GM23338 (cell line): Measurements from ENCODE around the gene MAST2. TPM values are rescaled to one million over a fixed set of nuclear protein-coding genes. Genes with fewer than 3 reads are reported as not detected.
"Not testable (repeated sequence)": the region's sequence is repeated elsewhere in the genome, so short reads cannot be mapped to it uniquely, and the experiment has no call there.

Experiments used
- ATAC-seq: fragments of 200-7000 bp; cut with Tn5 transposase; 3 replicates; pipeline ENCODE4 v1.9.1; 2020
- DNase-seq: peaks from one replicate; pipeline ENCODE4 v3.0.0-alpha.2; 2015; ENCODE audit warnings: low spot score
- H2AFZ ChIP-seq: fragments of 200-600 bp; sonication (generic); 2 replicates; pipeline ENCODE4 v1.8.0; 2016; ENCODE audit warnings: antibody characterized with exemption, mild to moderate bottlenecking, moderate library complexity
- H3F3A ChIP-seq: fragments of 200-600 bp; sonication (generic); replicated peaks from 2 replicates; pipeline ENCODE4 v1.8.0; 2017; ENCODE audit warnings: antibody characterized with exemption, mixed run types, low read depth
- H3K27ac ChIP-seq: fragments of 200-600 bp; sonication (generic); 2 replicates; pipeline ENCODE4 v1.6.1; 2016; ENCODE audit warnings: low read depth
- H3K27me3 ChIP-seq: fragments of 200-600 bp; sonication (generic); 2 replicates; pipeline ENCODE4 v1.8.0; 2016; ENCODE audit warnings: mild to moderate bottlenecking, mixed run types, moderate library complexity; ENCODE audit not compliant: insufficient read depth
- H3K36me3 ChIP-seq: fragments of 200-600 bp; sonication (generic); 2 replicates; pipeline ENCODE4 v1.8.0; 2016; ENCODE audit warnings: mild to moderate bottlenecking; ENCODE audit not compliant: insufficient read depth
- H3K4me1 ChIP-seq: fragments of 200-600 bp; sonication (generic); 2 replicates; pipeline ENCODE4 v1.8.0; 2016; ENCODE audit warnings: mild to moderate bottlenecking, moderate library complexity; ENCODE audit not compliant: insufficient read depth
- H3K4me2 ChIP-seq: fragments of 200-600 bp; sonication (generic); 2 replicates; pipeline ENCODE4 v1.7.1; 2017; ENCODE audit warnings: mixed run types
- H3K4me3 ChIP-seq: fragments of 200-600 bp; sonication (generic); 2 replicates; pipeline ENCODE4 v1.6.1; 2016; ENCODE audit warnings: mixed run types
- H3K79me2 ChIP-seq: fragments of 200-600 bp; sonication (generic); replicated peaks from 2 replicates; pipeline ENCODE4 v1.8.0; 2017; ENCODE audit warnings: mild to moderate bottlenecking; ENCODE audit not compliant: insufficient read depth
- H3K9me2 ChIP-seq: fragments of 200-600 bp; sonication (generic); 2 replicates; pipeline ENCODE4 v1.8.0; 2017; ENCODE audit not compliant: insufficient read depth
- H4K20me1 ChIP-seq: fragments of 200-600 bp; sonication (generic); replicated peaks from 2 replicates; pipeline ENCODE4 v1.8.0; 2017; ENCODE audit warnings: mild to moderate bottlenecking; ENCODE audit not compliant: insufficient read depth
- H3K27ac Mint-ChIP-seq: 2 replicates; pipeline ENCODE4 v1.8.0; 2020; ENCODE audit warnings: inconsistent platforms, mild to moderate bottlenecking, moderate library complexity, mixed read lengths
- H3K27me3 Mint-ChIP-seq: 3 replicates; pipeline ENCODE4 v1.8.0; 2022; ENCODE audit warnings: low read depth, mild to moderate bottlenecking, moderate library complexity, mixed read lengths, inconsistent platforms; ENCODE audit not compliant: insufficient read depth, poor library complexity
- H3K36me3 Mint-ChIP-seq: 3 replicates; pipeline ENCODE4 v1.8.0; 2021; ENCODE audit warnings: low read depth, mild to moderate bottlenecking, inconsistent platforms, moderate library complexity, mixed read lengths
- H3K4me1 Mint-ChIP-seq: 3 replicates; pipeline ENCODE4 v1.8.0; 2020; ENCODE audit warnings: mild to moderate bottlenecking, inconsistent platforms, mixed read lengths
- H3K4me3 Mint-ChIP-seq: 3 replicates; pipeline ENCODE4 v1.8.0; 2021; ENCODE audit warnings: moderate library complexity, mild to moderate bottlenecking, inconsistent platforms, mixed read lengths
- H3K9me3 Mint-ChIP-seq: 3 replicates; pipeline ENCODE4 v1.8.0; 2020; ENCODE audit warnings: moderate library complexity, mild to moderate bottlenecking, inconsistent platforms, mixed read lengths
- CTCF ChIP-seq, 2 experiments: fragments of 200-600 bp in 1 of 2; sonication (generic) in 1 of 2; conservative IDR thresholded peaks; 2 replicates each; pipeline versions ENCODE4 v1.5.1 to v1.6.1; 2016 to 2017; ENCODE audit warnings: antibody characterized with exemption in 2 of 2, low read depth in 2 of 2, mild to moderate bottlenecking in 2 of 2, moderate library complexity in 1 of 2
- ETS1 ChIP-seq: IDR thresholded peaks from 2 replicates; pipeline ENCODE4 v1.6.1; 2016; ENCODE audit warnings: antibody characterized with exemption
- NANOG ChIP-seq: IDR thresholded peaks from 2 replicates; pipeline ENCODE4 v1.6.1; 2016; ENCODE audit warnings: antibody characterized with exemption, borderline replicate concordance
- STAT1 ChIP-seq: IDR thresholded peaks from one replicate; pipeline ENCODE4 v1.6.1; 2016; ENCODE audit warnings: antibody characterized with exemption; ENCODE audit not compliant: unreplicated experiment
- ZNF114 ChIP-seq: fragments of 250-450 bp; sonication (Bioruptor Pico); IDR thresholded peaks from 2 replicates; pipeline ENCODE4 v1.5.0; 2020; ENCODE audit warnings: mild to moderate bottlenecking, moderate library complexity
- polyA plus RNA-seq: library from polyadenylated mRNA; unstranded; fragments of >200 nt; fragmentation: Nextera tagmentation; extraction: Ambion mirVana; gene quantifications from 2 replicates; pipeline ENCODE4 v1.2.1, GENCODE V29; 2016
- total RNA-seq: library from RNA; depleted of rRNA; stranded (reverse); fragments of >200 nt; shearing (Covaris generic); gene quantifications from 2 replicates; pipeline ENCODE4 v1.2.3, GENCODE V29; 2014
- TF ChIP-seq, protein P1 (sequence below): IDR thresholded peaks from one replicate; pipeline ENCODE4 v1.6.1; 2018; ENCODE audit warnings: antibody characterized with exemption; ENCODE audit not compliant: unreplicated experiment

MAST2 gene
- total and polyA plus RNA-seq, 2 experiments from 2014 or later, result 11.5 to 57.7 TPM

- H4K20me1 ChIP-seq, H3K9me3 Mint-ChIP-seq, H3K4me2 ChIP-seq, H3K9me2 ChIP-seq, H2AFZ ChIP-seq, ATAC-seq, H3K27me3 Mint-ChIP-seq, DNase-seq, H3K27ac Mint-ChIP-seq, H3K4me1 Mint-ChIP-seq, H3K4me3 ChIP-seq, H3K4me1 ChIP-seq, H3K27ac ChIP-seq, H3F3A ChIP-seq, H3K27me3 ChIP-seq, H3K4me3 Mint-ChIP-seq, H3K79me2 ChIP-seq, H3K36me3 ChIP-seq: not testable (repeated sequence)
- peaks cover 11% of the 10 kb centered on the region; the same call in 2 of the 3 replicates for H3K36me3 Mint-ChIP-seq
These were observed 33.4 kb downstream of the MAST2 start for GRCh38 chr1:45836861-45837260.

GRCh38 chr1:45838322-45838721 is 34.9 kb downstream of the MAST2 start:
- not testable (repeated sequence) for H3K36me3 Mint-ChIP-seq, DNase-seq, H3K4me1 Mint-ChIP-seq, ATAC-seq, H3K27me3 ChIP-seq, H3K79me2 ChIP-seq, H3K4me3 Mint-ChIP-seq, H3K27ac Mint-ChIP-seq, H3K4me2 ChIP-seq, H3K9me2 ChIP-seq, H3K4me1 ChIP-seq, H3K27ac ChIP-seq, H2AFZ ChIP-seq, H3K4me3 ChIP-seq, H3K36me3 ChIP-seq, H3F3A ChIP-seq, H4K20me1 ChIP-seq, H3K9me3 Mint-ChIP-seq, H3K27me3 Mint-ChIP-seq

DNA sequence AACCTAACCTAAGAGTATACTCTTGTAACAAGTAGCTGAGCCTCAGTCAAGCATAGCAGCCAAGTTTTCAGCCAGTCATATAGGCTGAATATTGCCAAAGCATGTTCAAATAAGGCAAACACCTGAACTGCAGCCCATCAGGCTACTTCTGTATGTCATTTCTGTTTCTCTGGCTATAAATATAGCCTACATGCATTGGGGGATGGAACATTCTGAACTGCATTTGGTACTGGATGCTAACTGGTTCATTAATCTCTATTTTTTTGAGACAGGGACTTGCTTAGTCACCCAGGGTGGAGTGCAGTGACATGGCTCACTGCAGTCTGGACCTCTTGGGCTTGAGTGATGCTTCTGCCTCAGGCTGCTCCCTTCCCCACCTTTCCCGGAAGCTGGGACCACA is 37.3 kb downstream of the MAST2 start:
- H3K9me2 ChIP-seq, result no peaks in the 10 kb centered on the region
- no peaks in the 10 kb centered on the region for H3K36me3 ChIP-seq
- no peak overlapping the region for H3K27ac ChIP-seq
- no peak for TF ChIP-seq ETS1
- no peak for TF ChIP-seq ZNF114 (CRISPR knock-in tag)
- TF ChIP-seq, protein P1, sequence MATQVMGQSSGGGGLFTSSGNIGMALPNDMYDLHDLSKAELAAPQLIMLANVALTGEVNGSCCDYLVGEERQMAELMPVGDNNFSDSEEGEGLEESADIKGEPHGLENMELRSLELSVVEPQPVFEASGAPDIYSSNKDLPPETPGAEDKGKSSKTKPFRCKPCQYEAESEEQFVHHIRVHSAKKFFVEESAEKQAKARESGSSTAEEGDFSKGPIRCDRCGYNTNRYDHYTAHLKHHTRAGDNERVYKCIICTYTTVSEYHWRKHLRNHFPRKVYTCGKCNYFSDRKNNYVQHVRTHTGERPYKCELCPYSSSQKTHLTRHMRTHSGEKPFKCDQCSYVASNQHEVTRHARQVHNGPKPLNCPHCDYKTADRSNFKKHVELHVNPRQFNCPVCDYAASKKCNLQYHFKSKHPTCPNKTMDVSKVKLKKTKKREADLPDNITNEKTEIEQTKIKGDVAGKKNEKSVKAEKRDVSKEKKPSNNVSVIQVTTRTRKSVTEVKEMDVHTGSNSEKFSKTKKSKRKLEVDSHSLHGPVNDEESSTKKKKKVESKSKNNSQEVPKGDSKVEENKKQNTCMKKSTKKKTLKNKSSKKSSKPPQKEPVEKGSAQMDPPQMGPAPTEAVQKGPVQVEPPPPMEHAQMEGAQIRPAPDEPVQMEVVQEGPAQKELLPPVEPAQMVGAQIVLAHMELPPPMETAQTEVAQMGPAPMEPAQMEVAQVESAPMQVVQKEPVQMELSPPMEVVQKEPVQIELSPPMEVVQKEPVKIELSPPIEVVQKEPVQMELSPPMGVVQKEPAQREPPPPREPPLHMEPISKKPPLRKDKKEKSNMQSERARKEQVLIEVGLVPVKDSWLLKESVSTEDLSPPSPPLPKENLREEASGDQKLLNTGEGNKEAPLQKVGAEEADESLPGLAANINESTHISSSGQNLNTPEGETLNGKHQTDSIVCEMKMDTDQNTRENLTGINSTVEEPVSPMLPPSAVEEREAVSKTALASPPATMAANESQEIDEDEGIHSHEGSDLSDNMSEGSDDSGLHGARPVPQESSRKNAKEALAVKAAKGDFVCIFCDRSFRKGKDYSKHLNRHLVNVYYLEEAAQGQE, result no peak
- no peak for TF ChIP-seq STAT1
- no peak for TF ChIP-seq CTCF (conservative IDR thresholded peaks at IDR 0.05; ENCODE audit: low read depth in 2 of 2)
- TF ChIP-seq NANOG, result no peak
- peaks cover 17% of the 10 kb centered on the region for H3K79me2 ChIP-seq
- no peak overlapping the region for H3K4me2 ChIP-seq
- Mint-ChIP-seq H3K4me1 (no peaks in the 10 kb centered on the region), H3K9me3 (no peaks in the 10 kb centered on the region), H3K27me3 (no peaks in the 10 kb centered on the region), H3K4me3 (no peak overlapping the region), H3K36me3 (peaks cover 5% of the 10 kb centered on the region; the same call in 2 of the 3 replicates), H3K27ac (no peak overlapping the region; the same call in 1 of the 2 replicates)
- no peaks in the 10 kb centered on the region for H3K4me1 ChIP-seq
- no peaks in the 10 kb centered on the region; the same call in none of the 2 replicates for H4K20me1 ChIP-seq
- DNase-seq, result no peak
- no peak overlapping the region for H3K4me3 ChIP-seq
- H3K27me3 ChIP-seq, result no peaks in the 10 kb centered on the region
- no peak overlapping the region for H2AFZ ChIP-seq
- no peak for ATAC-seq
- H3F3A ChIP-seq, result no peaks in the 10 kb centered on the region
